NCI-H146 treated with DMSO at 0.1 percent for 48 hours (cell line): ENCODE measurements around the gene OTP.

Source experiments
- DNase-seq: peaks from one replicate; lab custom pipeline; 2025; ENCODE audit not compliant: unreplicated experiment; lab: John Stamatoyannopoulos, UW

The OTP gene

GRCh38 chr5:77637998-77638762, at the start of gene OTP:
TSS of gene OTP (minus strand) at chr5:77638713. CDS start at chr5:77638549, 164 bp downstream.
- no peak for DNase-seq

- DNase-seq: no peak
These were observed 44.7 kb upstream of the OTP start for GRCh38 chr5:77683171-77683732.

DNA sequence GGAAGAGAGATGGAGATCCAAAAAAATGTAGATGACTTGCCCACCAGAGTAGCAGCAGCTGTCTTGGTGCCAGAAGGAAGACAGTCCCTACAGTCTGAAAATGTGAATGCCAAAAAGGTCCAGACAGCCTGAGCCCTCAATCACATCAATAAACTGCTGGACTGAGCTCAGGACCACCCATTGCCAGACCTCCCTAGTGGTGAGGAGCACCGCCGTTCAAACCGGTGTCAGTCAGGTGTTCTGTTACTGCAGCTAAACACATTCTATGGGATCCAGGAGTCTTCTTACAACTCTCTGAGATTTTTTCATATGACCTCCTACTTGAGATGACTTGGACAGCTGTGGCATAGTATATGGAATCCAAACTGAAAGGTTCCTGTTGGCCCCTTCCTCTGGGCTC, 32.0 kb upstream of the OTP start:
- no peak for DNase-seq

- peak; percentile 17 for DNase-seq
These were observed 31.2 kb upstream of the OTP start for GRCh38 chr5:77669677-77670076.

GRCh38 chr5:77663090-77663863, 24.8 kb upstream of the OTP start:
- DNase-seq: no peak

DNA sequence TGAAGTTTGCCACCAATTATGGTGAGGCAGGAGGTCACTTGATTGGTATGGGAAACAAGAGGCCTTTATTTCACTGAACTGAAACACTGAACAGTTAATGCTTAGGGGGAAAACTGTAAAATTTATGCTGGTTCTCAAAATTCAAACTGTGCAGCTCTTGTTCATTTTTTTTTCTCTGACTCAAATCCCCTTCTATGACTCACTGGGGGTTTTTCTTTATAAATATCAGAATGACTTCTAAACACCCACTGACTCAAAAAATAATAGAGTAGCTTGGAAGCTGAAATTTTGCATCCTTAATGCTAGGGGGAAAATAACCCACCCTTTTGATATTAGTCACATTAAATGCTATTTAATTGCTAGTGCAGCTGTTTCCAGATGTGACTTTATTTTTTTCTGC, 24.1 kb upstream of the OTP start:
- DNase-seq: no peak

DNA sequence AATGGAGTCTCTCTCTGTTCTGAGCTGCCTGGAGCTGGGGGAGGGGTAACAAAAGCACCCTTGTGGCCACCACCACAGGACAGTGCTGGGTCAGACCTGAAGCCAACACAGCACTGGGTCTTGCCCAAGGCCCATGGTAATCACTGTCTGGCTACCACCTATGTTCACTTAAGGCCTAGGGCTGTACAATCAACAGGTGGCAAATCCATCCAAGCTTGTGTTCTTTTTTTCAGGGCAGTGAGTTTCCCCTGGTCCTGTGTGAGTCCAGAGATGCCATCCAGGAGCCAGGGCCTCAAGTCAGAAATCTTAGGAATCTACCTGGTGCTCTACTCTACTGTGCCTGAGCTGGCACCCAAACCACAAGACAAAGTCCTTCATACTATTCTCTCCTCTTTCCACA, 20.1 kb upstream of the OTP start:
- no peak for DNase-seq

- no peak for DNase-seq
These were observed 12.8 kb upstream of the OTP start for GRCh38 chr5:77651343-77651742.

DNA sequence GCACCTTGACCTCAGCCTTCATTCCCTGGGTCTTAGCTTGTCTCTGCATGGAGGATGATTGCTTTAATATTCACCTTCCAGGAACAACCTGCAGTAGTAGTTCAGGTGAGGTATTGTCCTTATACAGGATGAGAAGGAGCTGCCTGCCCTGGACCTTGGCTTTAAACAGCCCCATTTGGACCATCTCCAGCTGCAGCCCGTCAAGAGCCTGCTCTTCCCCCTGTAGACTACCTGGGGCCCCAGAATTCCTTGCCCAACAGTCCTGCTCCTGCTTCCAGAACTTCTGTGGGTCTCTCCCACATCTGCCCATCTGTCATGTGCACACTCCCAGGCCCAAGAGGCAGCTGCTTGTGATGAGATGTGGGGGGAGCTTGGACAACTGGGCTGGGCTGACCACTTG, 12.2 kb upstream of the OTP start:
- DNase-seq: no peak

- no peak for DNase-seq
These were observed 11.3 kb upstream of the OTP start for GRCh38 chr5:77649776-77650175.

- DNase-seq: no peak
These were observed 7.6 kb upstream of the OTP start for GRCh38 chr5:77645995-77646639.

DNA sequence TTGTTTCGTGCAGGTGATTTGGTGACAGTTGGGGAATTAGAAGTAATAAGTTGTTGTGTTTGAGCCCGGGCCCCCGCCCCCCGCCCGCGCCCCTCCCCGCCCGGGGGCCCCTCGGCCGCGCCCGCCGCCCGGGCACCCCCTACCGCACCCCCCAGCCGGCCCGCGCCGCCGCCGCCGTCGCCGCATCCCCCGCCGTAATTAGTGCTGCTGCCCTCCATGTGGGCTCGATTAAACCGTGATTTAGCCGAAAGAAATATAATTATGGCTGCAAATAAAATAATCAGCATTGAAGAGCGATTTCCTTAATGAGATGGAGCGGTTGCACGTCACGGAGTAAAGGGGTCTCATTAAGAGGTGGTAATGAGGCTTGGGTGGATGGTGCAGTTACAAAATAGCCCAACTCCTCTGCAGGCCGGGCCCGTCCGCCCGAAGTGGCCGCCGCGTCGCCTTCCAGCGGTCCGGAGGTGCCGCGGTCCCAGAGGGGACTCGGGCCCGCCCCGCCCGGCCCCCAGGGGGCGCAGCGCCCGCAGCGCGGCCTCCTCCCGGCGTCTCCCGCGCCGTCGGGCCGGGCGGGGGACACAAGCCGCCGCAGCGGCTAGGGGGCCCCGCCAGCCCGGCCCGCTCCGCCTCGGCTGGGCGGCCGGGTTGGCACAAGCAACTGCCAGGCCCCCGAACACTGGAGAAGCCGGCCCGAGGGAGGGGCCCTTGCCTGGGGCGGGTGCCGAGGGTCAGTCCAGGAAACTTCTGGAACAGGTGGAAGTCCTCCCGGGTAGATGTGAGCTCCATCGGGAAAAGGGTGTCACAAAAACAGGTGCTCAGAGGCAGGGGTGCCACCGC, 6.9 kb upstream of the OTP start:
- DNase-seq: no peak

GRCh38 chr5:77644371-77645157, 6.1 kb upstream of the OTP start:
- no peak for DNase-seq

GRCh38 chr5:77643654-77644370, 5.3 kb upstream of the OTP start:
- DNase-seq: peak; percentile 3

- no peak for DNase-seq
These were observed 4.5 kb upstream of the OTP start for GRCh38 chr5:77642738-77643653.

DNA sequence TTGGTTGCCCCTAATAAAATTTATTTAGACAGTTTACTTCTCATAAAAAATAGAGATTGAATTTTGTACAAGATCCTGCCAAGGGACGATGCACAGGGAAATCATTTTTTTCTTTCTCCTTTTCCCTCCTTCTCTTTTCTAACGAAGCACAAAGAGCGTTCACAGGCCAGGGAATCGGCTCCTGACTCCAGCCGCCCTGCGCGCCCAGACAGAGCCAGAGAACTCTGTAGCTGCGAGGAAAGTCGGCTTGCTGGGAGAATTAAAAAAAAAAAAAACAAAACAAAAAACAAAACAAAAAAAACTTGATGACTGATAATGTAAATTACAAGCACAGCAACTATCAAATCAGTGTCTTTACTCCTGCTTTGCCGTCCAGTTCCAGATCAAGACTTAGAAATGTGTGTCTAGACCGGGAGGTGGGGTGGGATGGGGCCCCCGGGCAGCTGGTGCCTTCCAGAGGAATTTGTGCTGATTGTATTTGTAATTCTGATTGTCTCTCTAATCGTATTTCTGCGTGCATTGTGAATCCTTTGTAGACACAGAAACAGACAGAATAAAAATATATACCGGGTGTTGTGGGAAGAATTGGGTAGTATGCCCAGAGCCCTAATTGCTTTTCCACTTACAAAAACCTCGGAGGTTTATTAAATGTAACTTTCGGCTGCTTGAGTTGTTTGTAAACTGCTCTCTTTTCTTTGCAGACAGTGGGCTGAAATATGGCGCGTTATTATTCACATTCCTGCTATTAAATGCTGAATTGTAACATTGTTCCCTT, 3.6 kb upstream of the OTP start:
- DNase-seq: no peak

DNA sequence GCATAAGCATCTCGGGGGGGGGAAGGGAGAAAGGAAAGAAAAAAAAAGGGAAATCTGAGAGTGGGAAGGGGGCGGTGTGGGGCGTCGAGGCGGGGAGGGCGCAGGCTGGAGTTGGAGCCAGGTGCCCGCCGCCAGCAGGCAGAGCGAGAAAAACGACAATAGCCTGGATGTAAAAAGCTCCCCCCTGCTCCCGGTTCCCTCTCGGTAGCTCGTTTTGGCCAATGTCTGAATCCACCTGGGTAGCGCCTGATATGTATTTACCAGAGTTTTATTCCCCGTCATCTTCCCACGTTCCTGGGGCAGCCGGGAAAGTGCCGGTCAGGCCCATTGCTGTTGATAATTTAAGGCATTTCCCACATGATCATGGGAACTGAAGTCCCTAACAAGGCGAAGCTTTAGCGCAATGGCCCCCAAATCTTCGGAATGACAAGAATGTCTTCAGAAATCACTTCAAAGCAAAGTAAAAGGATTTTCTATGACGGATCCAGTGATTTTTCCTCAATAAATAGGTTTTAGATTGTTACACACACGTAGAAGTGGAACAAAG, 3.0 kb upstream of the OTP start:
- no peak for DNase-seq
